ENCODE data around the gene FAM9A.

DNA sequence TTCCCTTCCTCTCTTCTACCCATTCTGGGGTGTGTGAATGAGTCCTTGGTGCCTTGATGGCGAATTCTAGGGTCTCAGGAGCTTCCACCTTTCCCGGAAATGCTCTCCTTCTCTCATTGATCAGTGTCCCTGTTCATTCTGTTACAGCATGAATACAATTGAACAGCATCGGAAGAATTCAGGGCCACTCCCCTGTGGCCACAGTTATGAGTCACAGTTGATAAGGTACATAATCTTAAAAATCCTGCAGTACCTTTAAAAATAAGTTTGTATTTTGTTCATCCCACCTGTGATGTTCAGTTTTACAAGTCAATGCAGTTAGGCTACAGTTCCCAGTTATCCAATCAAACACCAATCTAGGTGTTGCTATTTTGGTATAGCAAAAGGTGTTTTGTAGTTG, 47.3 kb upstream of the FAM9A start:
- TF ChIP-seq, protein P1, sequence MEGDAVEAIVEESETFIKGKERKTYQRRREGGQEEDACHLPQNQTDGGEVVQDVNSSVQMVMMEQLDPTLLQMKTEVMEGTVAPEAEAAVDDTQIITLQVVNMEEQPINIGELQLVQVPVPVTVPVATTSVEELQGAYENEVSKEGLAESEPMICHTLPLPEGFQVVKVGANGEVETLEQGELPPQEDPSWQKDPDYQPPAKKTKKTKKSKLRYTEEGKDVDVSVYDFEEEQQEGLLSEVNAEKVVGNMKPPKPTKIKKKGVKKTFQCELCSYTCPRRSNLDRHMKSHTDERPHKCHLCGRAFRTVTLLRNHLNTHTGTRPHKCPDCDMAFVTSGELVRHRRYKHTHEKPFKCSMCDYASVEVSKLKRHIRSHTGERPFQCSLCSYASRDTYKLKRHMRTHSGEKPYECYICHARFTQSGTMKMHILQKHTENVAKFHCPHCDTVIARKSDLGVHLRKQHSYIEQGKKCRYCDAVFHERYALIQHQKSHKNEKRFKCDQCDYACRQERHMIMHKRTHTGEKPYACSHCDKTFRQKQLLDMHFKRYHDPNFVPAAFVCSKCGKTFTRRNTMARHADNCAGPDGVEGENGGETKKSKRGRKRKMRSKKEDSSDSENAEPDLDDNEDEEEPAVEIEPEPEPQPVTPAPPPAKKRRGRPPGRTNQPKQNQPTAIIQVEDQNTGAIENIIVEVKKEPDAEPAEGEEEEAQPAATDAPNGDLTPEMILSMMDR (IDR thresholded peaks at IDR 0.05) = no peak
- no peak for TF ChIP-seq JUN (IDR thresholded peaks at IDR 0.05)
- TF ChIP-seq MAX (IDR thresholded peaks at IDR 0.05) = no peak
- TF ChIP-seq HOXA7 (CRISPR knock-in tag; IDR thresholded peaks at IDR 0.05) = no peak
- TF ChIP-seq, protein P2, sequence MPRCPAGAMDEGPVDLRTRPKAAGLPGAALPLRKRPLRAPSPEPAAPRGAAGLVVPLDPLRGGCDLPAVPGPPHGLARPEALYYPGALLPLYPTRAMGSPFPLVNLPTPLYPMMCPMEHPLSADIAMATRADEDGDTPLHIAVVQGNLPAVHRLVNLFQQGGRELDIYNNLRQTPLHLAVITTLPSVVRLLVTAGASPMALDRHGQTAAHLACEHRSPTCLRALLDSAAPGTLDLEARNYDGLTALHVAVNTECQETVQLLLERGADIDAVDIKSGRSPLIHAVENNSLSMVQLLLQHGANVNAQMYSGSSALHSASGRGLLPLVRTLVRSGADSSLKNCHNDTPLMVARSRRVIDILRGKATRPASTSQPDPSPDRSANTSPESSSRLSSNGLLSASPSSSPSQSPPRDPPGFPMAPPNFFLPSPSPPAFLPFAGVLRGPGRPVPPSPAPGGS (IDR thresholded peaks at IDR 0.05) = no peak
- TF ChIP-seq EP300 (IDR thresholded peaks at IDR 0.05) = no peak
- TF ChIP-seq REST (IDR thresholded peaks at IDR 0.05) = no peak
- no peak for TF ChIP-seq POLR2A (IDR thresholded peaks at IDR 0.05; ENCODE audit: low read length)
- TF ChIP-seq SMC3 (IDR thresholded peaks at IDR 0.05) = no peak
- no peak for TF ChIP-seq CBX2 (IDR thresholded peaks at IDR 0.05; ENCODE audit: borderline replicate concordance, low read depth)
- TF ChIP-seq, protein P3, sequence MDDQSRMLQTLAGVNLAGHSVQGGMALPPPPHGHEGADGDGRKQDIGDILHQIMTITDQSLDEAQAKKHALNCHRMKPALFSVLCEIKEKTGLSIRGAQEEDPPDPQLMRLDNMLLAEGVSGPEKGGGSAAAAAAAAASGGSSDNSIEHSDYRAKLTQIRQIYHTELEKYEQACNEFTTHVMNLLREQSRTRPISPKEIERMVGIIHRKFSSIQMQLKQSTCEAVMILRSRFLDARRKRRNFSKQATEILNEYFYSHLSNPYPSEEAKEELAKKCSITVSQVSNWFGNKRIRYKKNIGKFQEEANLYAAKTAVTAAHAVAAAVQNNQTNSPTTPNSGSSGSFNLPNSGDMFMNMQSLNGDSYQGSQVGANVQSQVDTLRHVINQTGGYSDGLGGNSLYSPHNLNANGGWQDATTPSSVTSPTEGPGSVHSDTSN (IDR thresholded peaks at IDR 0.05) = no peak
- TF ChIP-seq USF2 (IDR thresholded peaks at IDR 0.05) = no peak
- TF ChIP-seq RCOR1 (IDR thresholded peaks at IDR 0.05; ENCODE audit: low read depth, low read length) = no peak
- TF ChIP-seq RFX5 (IDR thresholded peaks at IDR 0.05) = no peak

Data from A549 (cell line).